ENCODE data around the gene BDH1.
"Not testable (repeated sequence)": the region's sequence is repeated elsewhere in the genome, so short reads cannot be mapped to it uniquely, and the experiment has no call there.

Gene BDH1

DNA sequence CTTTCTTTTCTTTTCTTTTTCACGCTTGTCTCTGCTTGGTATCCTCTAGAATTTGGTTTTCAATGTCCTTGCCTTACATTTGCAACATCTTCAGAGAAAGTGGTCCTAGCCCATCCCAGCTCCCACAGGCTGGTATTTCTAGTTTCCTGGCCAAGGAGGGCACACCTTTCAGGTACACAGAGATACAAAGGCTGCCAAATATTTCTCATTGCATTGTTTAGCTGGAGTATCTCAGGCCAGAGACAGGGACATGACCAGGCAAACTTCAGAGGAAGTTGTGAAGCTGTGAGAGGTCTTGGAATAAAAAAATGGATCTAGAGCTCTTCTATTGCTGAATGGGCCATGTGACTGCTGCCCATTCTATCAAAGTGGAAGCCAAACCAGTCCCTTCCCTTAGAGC is 68.9 kb downstream of the BDH1 start:
- Histone ChIP-seq H3K9ac (ENCODE audit: insufficient read length) (no peak overlapping the region), H3K27ac (no peak overlapping the region), H3K4me3 (no peak overlapping the region), H3K36me3 (ENCODE audit: insufficient read depth, low read length) (no peaks in the 10 kb centered on the region), H3K9me3 (ENCODE audit: low read depth, low read length) (no peaks in the 10 kb centered on the region)
- TF ChIP-seq POLR2AphosphoS5 (IDR thresholded peaks at IDR 0.05; ENCODE audit: borderline replicate concordance, low read depth, low read length) (no peak), EZH2 (IDR thresholded peaks at IDR 0.05) (no peak), FOXP2 (optimal IDR thresholded peaks at IDR 0.05; ENCODE audit: control extremely low read depth, extremely low read length, insufficient read depth) (no peak)
- DNase-seq (ENCODE audit: low read depth, low spot score) = no peak

DNA sequence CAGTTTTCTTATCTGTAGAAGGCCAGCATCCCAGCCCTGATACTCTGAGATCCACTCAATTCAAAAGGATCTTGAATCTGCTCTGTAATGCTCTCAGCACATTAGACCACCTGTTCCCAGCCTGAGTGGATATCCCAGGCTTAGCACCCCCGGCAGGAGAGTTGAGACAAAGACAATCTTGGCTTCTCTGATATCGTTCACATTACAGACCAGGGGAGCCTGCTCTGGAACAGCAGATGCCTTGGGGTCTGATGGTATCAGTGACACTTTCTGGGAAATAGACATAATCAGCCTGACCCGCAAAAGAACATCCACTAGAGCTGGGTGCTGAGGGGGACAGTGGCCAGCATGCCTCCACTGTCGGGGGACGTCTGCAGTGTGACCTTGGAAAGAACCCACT is 70.6 kb downstream of the BDH1 start:
- DNase-seq (ENCODE audit: low read depth, low spot score) = no peak
- Histone ChIP-seq H3K9ac (ENCODE audit: insufficient read length) (no peak overlapping the region), H3K27ac (no peak overlapping the region), H3K9me3 (ENCODE audit: low read depth, low read length) (no peaks in the 10 kb centered on the region), H3K4me3 (no peak overlapping the region), H3K36me3 (ENCODE audit: insufficient read depth, low read length) (no peaks in the 10 kb centered on the region)
- TF ChIP-seq EZH2 (IDR thresholded peaks at IDR 0.05) = no peak
- TF ChIP-seq POLR2AphosphoS5 (IDR thresholded peaks at IDR 0.05; ENCODE audit: borderline replicate concordance, low read depth, low read length) = no peak
- TF ChIP-seq FOXP2 (optimal IDR thresholded peaks at IDR 0.05; ENCODE audit: control extremely low read depth, extremely low read length, insufficient read depth) = no peak

DNA sequence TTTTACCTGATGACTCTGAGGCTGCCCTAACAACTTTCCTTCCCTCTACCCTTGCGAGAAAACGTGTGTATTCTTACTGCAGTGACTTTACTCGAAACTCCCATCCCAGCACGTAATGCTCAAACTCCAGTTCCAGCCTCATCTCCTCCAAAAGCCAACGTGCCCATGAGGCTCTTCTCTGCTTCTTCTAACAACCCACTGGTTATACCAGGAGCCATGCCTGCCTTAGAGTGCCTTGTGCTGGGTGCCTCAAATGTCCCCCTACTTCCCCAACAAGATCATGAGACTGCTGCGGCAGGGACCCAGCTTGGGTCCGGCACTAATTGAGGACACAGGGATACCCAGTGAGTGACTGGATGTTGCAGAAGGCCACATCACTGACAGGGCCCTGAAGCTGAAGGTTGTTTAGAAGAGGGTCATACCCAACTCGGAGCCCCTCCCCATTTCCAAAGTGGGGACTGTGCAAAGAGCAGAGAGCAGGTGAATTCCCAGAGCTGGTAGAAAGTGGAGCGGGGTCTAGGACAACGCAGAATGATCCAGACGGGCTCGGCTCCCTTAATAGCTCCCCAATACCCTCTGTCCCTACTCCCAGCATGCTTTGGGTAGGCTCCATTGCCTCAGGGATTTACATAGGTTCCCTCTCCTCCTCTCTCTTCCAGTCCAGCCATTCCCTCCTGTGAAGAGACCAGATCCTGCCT is 71.4 kb downstream of the BDH1 start:
- no peak for DNase-seq (ENCODE audit: low read depth, low spot score)
- no peaks in the 10 kb centered on the region for H3K36me3 ChIP-seq (ENCODE audit: insufficient read depth, low read length)
- TF ChIP-seq POLR2AphosphoS5 (IDR thresholded peaks at IDR 0.05; ENCODE audit: borderline replicate concordance, low read depth, low read length) (no peak), FOXP2 (optimal IDR thresholded peaks at IDR 0.05; ENCODE audit: control extremely low read depth, extremely low read length, insufficient read depth) (no peak), EZH2 (IDR thresholded peaks at IDR 0.05) (no peak)

DNA sequence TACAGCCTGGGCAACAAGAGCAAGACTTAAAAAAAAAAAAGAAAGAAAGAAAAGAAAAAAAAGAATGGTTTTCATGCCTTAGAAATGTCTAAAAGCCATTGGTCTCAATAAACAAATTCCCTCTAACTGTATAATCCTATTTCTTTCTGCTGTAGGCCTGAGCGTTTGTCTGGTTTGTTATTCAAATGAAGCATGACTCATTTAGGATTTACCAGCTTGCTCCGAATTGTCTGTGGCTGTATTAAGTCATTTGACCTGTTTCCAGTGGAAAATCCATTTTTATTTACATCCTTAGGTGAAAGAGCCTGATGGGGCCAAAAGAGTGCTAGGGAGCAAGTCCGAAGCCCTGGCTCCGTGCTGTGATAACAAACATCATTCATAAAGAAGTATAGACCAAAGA is 73.8 kb downstream of the BDH1 start:
- Histone ChIP-seq H3K9ac (ENCODE audit: insufficient read length) (no peak overlapping the region), H3K4me3 (no peak overlapping the region), H3K27ac (no peak overlapping the region), H3K9me3 (ENCODE audit: low read depth, low read length) (no peaks in the 10 kb centered on the region), H3K36me3 (ENCODE audit: insufficient read depth, low read length) (no peaks in the 10 kb centered on the region)
- DNase-seq (ENCODE audit: low read depth, low spot score) = no peak
- TF ChIP-seq POLR2AphosphoS5 (IDR thresholded peaks at IDR 0.05; ENCODE audit: borderline replicate concordance, low read depth, low read length) = no peak
- no peak for TF ChIP-seq EZH2 (IDR thresholded peaks at IDR 0.05)
- TF ChIP-seq FOXP2 (optimal IDR thresholded peaks at IDR 0.05; ENCODE audit: control extremely low read depth, extremely low read length, insufficient read depth) = no peak

More for the DNA sequence above, 71.4 kb downstream of the BDH1 start:
- H3K9me3 ChIP-seq (ENCODE audit: low read depth, low read length) = no peaks in the 10 kb centered on the region
- no peak overlapping the region for H3K4me3 ChIP-seq
- no peak overlapping the region for H3K9ac ChIP-seq (ENCODE audit: insufficient read length)
- no peak overlapping the region for H3K27ac ChIP-seq

DNA sequence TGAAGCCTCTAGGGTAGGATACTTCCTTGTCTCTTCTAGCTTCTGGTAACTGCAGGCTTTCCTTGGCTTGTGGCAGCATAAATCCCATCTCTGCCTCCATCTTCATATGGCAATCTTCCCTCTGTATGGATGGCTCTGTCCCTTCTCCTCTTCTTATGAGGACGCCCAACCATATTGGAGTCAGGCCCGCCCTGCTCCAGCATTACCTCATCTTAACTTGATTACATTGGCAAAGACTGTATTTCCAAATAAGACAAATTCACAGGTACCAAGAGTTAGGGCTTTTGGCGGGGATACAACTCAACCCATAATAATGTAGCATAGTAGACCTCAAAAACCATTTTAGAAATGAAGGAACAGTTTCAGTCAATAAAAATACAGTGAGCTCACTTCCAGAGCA is 75.4 kb downstream of the BDH1 start:
- Histone ChIP-seq H3K9ac (ENCODE audit: insufficient read length) (no peak overlapping the region), H3K4me3 (no peak overlapping the region), H3K36me3 (ENCODE audit: insufficient read depth, low read length) (no peaks in the 10 kb centered on the region), H3K9me3 (ENCODE audit: low read depth, low read length) (no peaks in the 10 kb centered on the region), H3K27ac (no peak overlapping the region)
- no peak for DNase-seq (ENCODE audit: low read depth, low spot score)
- TF ChIP-seq POLR2AphosphoS5 (IDR thresholded peaks at IDR 0.05; ENCODE audit: borderline replicate concordance, low read depth, low read length) (no peak), FOXP2 (optimal IDR thresholded peaks at IDR 0.05; ENCODE audit: control extremely low read depth, extremely low read length, insufficient read depth) (no peak), EZH2 (IDR thresholded peaks at IDR 0.05) (no peak)

DNA sequence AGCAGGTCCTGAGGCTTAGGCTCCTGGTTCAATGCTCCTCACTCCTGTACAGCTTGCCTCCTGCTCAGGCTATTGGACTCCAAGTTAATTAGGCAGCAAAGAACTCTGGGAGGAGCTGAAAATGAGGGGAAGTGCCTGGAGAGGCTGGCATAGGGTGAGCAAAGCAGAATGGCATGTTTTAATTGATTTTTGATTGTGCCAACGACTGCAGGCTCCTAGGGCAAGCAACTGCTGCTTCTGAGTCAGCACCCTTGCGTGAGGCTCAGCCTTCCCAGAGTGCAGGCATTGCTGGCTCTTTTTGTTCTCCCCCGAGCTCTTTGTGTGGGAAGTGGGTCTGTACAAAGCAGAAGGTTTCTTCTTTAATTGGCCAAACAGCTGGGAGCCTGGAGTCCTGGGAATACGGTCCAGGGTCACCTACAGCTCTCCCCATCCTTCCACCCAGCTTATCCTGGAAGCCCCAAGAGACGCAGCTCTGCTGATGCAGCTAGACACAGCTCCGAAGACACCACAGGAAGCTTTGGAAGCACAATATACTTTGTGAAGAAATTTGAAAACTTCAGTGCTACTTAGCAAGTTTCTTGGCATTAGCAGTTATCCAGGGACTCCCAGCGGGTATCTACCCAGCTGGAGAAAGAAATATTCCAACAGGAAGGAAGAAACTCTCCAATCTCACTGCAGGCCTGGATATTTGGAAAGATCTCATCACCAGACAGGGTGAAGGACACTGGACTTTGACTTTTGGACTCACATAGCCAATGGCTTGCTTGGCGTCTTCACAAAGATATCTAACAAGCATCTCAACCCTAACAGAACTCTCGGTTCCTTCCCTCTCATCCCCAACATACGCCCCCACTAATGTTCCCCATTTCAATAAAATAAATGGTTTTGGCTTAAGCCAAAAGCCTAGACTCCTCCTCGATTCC is 76.8 kb downstream of the BDH1 start:
- DNase-seq (ENCODE audit: low read depth, low spot score) = no peak
- TF ChIP-seq EZH2 (IDR thresholded peaks at IDR 0.05) (no peak), POLR2AphosphoS5 (IDR thresholded peaks at IDR 0.05; ENCODE audit: borderline replicate concordance, low read depth, low read length) (no peak), FOXP2 (optimal IDR thresholded peaks at IDR 0.05; ENCODE audit: control extremely low read depth, extremely low read length, insufficient read depth) (no peak)
- peak overlapping the region; percentile 82 for H3K27ac ChIP-seq
- H3K4me3 ChIP-seq = peak overlapping the region; percentile 68
- no peaks in the 10 kb centered on the region for H3K36me3 ChIP-seq (ENCODE audit: insufficient read depth, low read length)
- peak overlapping the region; percentile 49 for H3K9ac ChIP-seq (ENCODE audit: insufficient read length)
- no peaks in the 10 kb centered on the region for H3K9me3 ChIP-seq (ENCODE audit: low read depth, low read length)

DNA sequence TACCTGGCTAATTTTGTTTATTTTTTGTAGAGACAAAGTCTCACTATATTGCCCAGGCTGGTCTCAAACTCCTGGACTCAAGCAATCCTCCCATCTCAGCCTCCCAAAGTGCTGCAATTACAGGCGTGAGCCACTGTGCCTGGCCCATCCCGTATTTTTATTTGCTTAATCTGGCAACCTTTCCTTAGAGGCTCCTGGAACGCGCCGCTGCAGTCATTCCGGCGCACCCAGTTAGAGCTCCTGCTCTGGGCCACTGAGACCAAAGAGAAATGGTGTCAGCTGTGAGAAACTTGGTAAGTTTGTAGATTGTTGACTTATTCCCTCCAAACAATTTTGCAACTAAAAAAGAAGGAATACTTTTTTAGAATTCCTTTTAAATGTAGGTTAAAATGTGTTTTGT is 78.0 kb downstream of the BDH1 start:
- not testable (repeated sequence) for H3K4me3 ChIP-seq; H3K9me3 ChIP-seq (ENCODE audit: low read depth, low read length); H3K9ac ChIP-seq (ENCODE audit: insufficient read length); DNase-seq (ENCODE audit: low read depth, low spot score); H3K36me3 ChIP-seq (ENCODE audit: insufficient read depth, low read length); H3K27ac ChIP-seq

DNA sequence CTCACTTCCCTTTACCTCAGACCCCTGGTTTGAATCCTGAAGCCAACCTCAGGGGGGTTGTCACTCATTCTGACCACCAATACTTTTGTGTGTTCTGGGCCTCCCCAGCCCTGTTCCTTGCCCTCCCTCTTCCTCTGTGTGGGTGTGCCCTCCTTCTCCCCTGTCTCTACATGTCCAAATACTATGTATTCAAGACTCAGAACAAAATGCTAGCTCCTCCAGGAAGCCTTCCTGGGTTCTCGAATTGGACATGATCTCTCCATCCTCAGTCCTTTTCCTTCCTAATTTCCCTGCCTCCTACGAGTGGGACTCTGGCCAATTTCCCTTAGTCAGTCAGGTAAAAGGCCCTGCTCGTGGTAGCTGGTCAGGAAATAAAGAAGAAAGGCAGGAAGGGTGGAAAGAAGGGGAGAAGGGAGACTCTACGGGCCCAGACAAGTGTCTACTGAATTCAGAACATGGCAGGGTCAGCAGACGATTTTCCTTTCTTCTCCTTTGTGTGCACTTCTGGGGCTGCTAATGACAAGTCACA is 79.7 kb downstream of the BDH1 start:
- Histone ChIP-seq H3K9me3 (ENCODE audit: low read depth, low read length) (no peaks in the 10 kb centered on the region), H3K9ac (ENCODE audit: insufficient read length) (no peak overlapping the region), H3K36me3 (ENCODE audit: insufficient read depth, low read length) (no peaks in the 10 kb centered on the region), H3K27ac (no peak overlapping the region), H3K4me3 (no peak overlapping the region)
- TF ChIP-seq POLR2AphosphoS5 (IDR thresholded peaks at IDR 0.05; ENCODE audit: borderline replicate concordance, low read depth, low read length) = no peak
- TF ChIP-seq FOXP2 (optimal IDR thresholded peaks at IDR 0.05; ENCODE audit: control extremely low read depth, extremely low read length, insufficient read depth) = no peak
- no peak for TF ChIP-seq EZH2 (IDR thresholded peaks at IDR 0.05)
- DNase-seq (ENCODE audit: low read depth, low spot score) = no peak
